ENCODE results near the gene CALN1. TPM values are rescaled to one million over a fixed set of nuclear protein-coding genes. Genes with fewer than 3 reads are reported as not detected.

The CALN1 gene
- total RNA-seq, 4 donors from 2014 or later = under 0.01 to 0.33 (median 0.10) TPM; not detected in 1

- Histone ChIP-seq H3K4me3 (replicated peaks in 1 of 3) (no peak overlapping the region), H3K27me3 (no peaks in the 10 kb centered on the region), H3K27ac (no peak overlapping the region), H3K36me3 (no peaks in the 10 kb centered on the region), H3K4me1 (no peaks in the 10 kb centered on the region), H3K9me3 (no peaks in the 10 kb centered on the region)
- intact Hi-C loops (cut with DNase I) = no loop called here
- 77 to 78% methylated on average over 6 of the region's 6 CpGs for WGBS, 2 donors
- no peak for DNase-seq
- TF ChIP-seq CTCF (IDR thresholded peaks at IDR 0.05) = no peak
Observed at GRCh38 chr7:71865172-71865571, 547.0 kb downstream of the CALN1 start.

- Histone ChIP-seq H3K36me3 (no peaks in the 10 kb centered on the region), H3K4me3 (replicated peaks in 1 of 3) (no peak overlapping the region), H3K4me1 (no peaks in the 10 kb centered on the region), H3K27me3 (no peaks in the 10 kb centered on the region), H3K27ac (no peak overlapping the region), H3K9me3 (no peaks in the 10 kb centered on the region)
- 92 to 93% methylated on average over 4 of the region's 4 CpGs for WGBS, 2 donors
- intact Hi-C loops (cut with DNase I) = no loop called here
- TF ChIP-seq CTCF (IDR thresholded peaks at IDR 0.05) (no peak), POLR2A (IDR thresholded peaks at IDR 0.05) (no peak)
- DNase-seq = no peak
Observed at GRCh38 chr7:71864130-71864529, 548.0 kb downstream of the CALN1 start.

DNA sequence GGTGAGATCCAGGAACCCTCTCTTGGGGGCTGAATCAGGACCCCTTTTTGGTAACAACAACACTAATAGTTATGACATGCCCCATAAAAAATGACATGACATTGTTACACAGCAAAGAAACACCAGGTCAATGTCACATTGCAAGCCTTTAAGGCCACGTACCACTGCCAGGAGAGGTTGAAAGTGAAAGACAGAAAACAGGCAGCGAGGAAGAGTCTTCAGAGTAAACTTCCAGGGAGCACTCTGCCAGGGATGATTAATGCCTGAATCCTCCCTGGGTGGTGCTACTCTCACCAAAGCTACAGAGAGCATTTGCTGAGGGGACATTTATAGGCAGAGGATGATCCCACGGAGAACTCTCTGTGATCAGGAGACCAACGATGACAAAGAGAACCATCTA is 551.6 kb downstream of the CALN1 start:
- 77 to 83% methylated on average over 4 of the region's 4 CpGs for WGBS, 2 donors
- Histone ChIP-seq H3K4me3 (replicated peaks in 1 of 3) (no peak overlapping the region), H3K9me3 (no peaks in the 10 kb centered on the region), H3K4me1 (no peaks in the 10 kb centered on the region), H3K27me3 (no peaks in the 10 kb centered on the region), H3K36me3 (no peaks in the 10 kb centered on the region), H3K27ac (no peak overlapping the region)
- intact Hi-C loops (cut with DNase I) = no loop called here
- DNase-seq = no peak
- TF ChIP-seq CTCF (IDR thresholded peaks at IDR 0.05) = no peak
- TF ChIP-seq POLR2A (IDR thresholded peaks at IDR 0.05) = no peak

- WGBS, 2 donors = 83 to 87% methylated on average over 6 of the region's 6 CpGs
- intact Hi-C loops (cut with DNase I) = no loop called here
- H3K27me3 ChIP-seq = no peaks in the 10 kb centered on the region
Observed at GRCh38 chr7:71857338-71857737, 554.8 kb downstream of the CALN1 start.

More at GRCh38 chr7:71857338-71857737, 554.8 kb downstream of the CALN1 start:
- H3K36me3 ChIP-seq = no peaks in the 10 kb centered on the region
- H3K9me3 ChIP-seq = no peaks in the 10 kb centered on the region
- no peak for TF ChIP-seq CTCF (IDR thresholded peaks at IDR 0.05)
- TF ChIP-seq POLR2A (IDR thresholded peaks at IDR 0.05) = no peak
- no peak overlapping the region for H3K27ac ChIP-seq
- no peak for DNase-seq
- H3K4me3 ChIP-seq (replicated peaks in 1 of 3) = no peak overlapping the region
- no peaks in the 10 kb centered on the region for H3K4me1 ChIP-seq
